OCI-LY1 (cell line): ENCODE results near the gene FALEC.

Experiments used
- H2AFZ ChIP-seq: fragments of 200-600 bp; sonication (generic), shearing (Covaris generic); 2 replicates; pipeline ENCODE4 v1.6.0; 2014; ENCODE audit warnings: antibody characterized with exemption, mild to moderate bottlenecking, low read length
- H3F3A ChIP-seq: fragments of 200-600 bp; sonication (generic), shearing (Covaris generic); 2 replicates; pipeline ENCODE4 v1.6.0; 2014; ENCODE audit warnings: mild to moderate bottlenecking, antibody characterized with exemption, low read length, moderate library complexity; ENCODE audit not compliant: insufficient read depth
- H3K27ac ChIP-seq: fragments of 200-600 bp; sonication (generic); 2 replicates; pipeline ENCODE4 v1.5.1; 2014; ENCODE audit warnings: low read length, mixed run types, mild to moderate bottlenecking, low read depth; ENCODE audit not compliant: poor library complexity, severe bottlenecking
- H3K27me3 ChIP-seq: fragments of 200-600 bp; sonication (generic); 2 replicates; pipeline ENCODE4 v1.6.0; 2014; ENCODE audit warnings: antibody characterized with exemption, mild to moderate bottlenecking, low read length, moderate library complexity; ENCODE audit not compliant: insufficient read depth
- H3K36me3 ChIP-seq: fragments of 200-600 bp; sonication (generic); 2 replicates; pipeline ENCODE4 v1.6.1; 2014; ENCODE audit warnings: mild to moderate bottlenecking, antibody characterized with exemption, low read length, moderate library complexity, mixed read lengths; ENCODE audit not compliant: insufficient read depth
- H3K4me1 ChIP-seq: fragments of 200-600 bp; sonication (generic); 2 replicates; pipeline ENCODE4 v1.5.1; 2014; ENCODE audit warnings: mild to moderate bottlenecking, low read length, moderate library complexity; ENCODE audit not compliant: insufficient read depth, severe bottlenecking
- H3K4me2 ChIP-seq: fragments of 200-600 bp; sonication (generic), shearing (Covaris generic); 2 replicates; pipeline ENCODE4 v1.6.1; 2014; ENCODE audit warnings: low read length
- H3K4me3 ChIP-seq: fragments of 200-600 bp; sonication (generic); 2 replicates; pipeline ENCODE4 v1.5.1; 2014; ENCODE audit warnings: low read length, low read depth, mild to moderate bottlenecking, mixed read lengths; ENCODE audit not compliant: poor library complexity, severe bottlenecking
- H3K79me2 ChIP-seq: fragments of 200-600 bp; shearing (Covaris generic); 2 replicates; pipeline ENCODE4 v1.6.1; 2016; ENCODE audit warnings: mixed run types, low read length, mixed read lengths; ENCODE audit not compliant: insufficient read depth
- H3K9ac ChIP-seq: fragments of 200-600 bp; sonication (generic), shearing (Covaris generic); 2 replicates; pipeline ENCODE4 v1.6.1; 2014; ENCODE audit warnings: mild to moderate bottlenecking, low read length, mixed read lengths
- H3K9me2 ChIP-seq: fragments of 200-600 bp; sonication (generic), shearing (Covaris generic); 2 replicates; pipeline ENCODE4 v1.6.1; 2014; ENCODE audit warnings: low read depth, mild to moderate bottlenecking, low read length, mixed read lengths
- H3K9me3 ChIP-seq: fragments of 200-600 bp; shearing (Covaris generic); 2 replicates; pipeline ENCODE4 v1.6.1; 2014; ENCODE audit warnings: low read length, mixed read lengths
- H4K20me1 ChIP-seq: fragments of 200-600 bp; sonication (generic), shearing (Covaris generic); 2 replicates; pipeline ENCODE4 v1.6.0; 2016; ENCODE audit warnings: mild to moderate bottlenecking, low read length; ENCODE audit not compliant: insufficient read depth
- EZH2 ChIP-seq: fragments of 200-600 bp; sonication (generic), shearing (Covaris generic); IDR thresholded peaks from 2 replicates; pipeline ENCODE4 v1.8.0; 2017; ENCODE audit warnings: borderline replicate concordance, mixed run types, mild to moderate bottlenecking, antibody characterized with exemption, low read length, moderate library complexity, mixed read lengths
- TF ChIP-seq, protein P1 (sequence below): fragments of 200-600 bp; sonication (generic), shearing (Covaris generic); IDR thresholded peaks from 2 replicates; pipeline ENCODE4 v1.5.1; 2017; ENCODE audit warnings: mild to moderate bottlenecking, antibody characterized with exemption, low read length, moderate library complexity, mixed read lengths

FALEC gene

DNA sequence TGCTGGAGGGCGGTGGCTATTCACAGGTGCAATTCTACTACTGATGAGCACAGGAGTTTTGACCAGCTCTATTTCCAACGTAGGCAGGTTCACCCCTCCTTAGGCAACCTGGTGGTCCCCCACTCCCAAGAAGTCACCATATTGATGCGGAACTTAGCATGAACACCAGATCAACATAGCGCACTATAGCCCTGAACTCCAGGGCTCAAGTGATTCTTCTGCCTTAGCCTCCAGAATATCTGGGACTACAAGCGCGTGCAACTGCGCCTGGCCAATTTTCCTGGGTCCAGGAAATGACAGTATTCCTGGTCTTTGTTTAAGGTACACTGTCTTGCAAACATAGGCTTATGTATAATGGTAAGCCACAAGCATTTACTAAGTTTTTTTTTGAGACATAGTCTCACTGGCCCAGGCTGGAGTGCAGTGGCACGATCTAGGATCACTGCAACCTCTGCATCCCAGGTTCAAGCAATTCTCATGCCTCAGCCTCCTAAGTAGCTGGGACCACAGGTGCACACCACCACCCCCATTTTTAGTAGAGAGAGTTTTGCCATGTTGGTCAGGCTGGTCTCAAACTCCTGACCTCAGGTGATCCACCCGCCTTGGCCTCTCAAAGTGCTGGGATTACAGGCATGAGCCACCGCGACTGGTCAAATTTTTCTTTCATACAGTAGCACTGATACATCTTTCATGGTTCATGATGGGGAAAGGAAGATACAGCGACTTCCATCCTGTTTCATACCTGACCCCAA lies 51.2 kb downstream of the FALEC start:
- Histone ChIP-seq H4K20me1 (no peaks in the 10 kb centered on the region), H3K36me3 (peaks cover 7% of the 10 kb centered on the region), H3K9ac (peak overlapping the region; percentile 50), H3F3A (peaks cover 23% of the 10 kb centered on the region), H3K9me3 (no peaks in the 10 kb centered on the region), H3K9me2 (no peaks in the 10 kb centered on the region), H3K4me3 (peak overlapping the region; percentile 44), H3K27ac (peak overlapping the region; percentile 99), H3K4me1 (peaks cover 98% of the 10 kb centered on the region), H3K79me2 (no peaks in the 10 kb centered on the region), H3K4me2 (peak overlapping the region; percentile 69), H3K27me3 (no peaks in the 10 kb centered on the region), H2AFZ (no peak overlapping the region)
- TF ChIP-seq, protein P1, sequence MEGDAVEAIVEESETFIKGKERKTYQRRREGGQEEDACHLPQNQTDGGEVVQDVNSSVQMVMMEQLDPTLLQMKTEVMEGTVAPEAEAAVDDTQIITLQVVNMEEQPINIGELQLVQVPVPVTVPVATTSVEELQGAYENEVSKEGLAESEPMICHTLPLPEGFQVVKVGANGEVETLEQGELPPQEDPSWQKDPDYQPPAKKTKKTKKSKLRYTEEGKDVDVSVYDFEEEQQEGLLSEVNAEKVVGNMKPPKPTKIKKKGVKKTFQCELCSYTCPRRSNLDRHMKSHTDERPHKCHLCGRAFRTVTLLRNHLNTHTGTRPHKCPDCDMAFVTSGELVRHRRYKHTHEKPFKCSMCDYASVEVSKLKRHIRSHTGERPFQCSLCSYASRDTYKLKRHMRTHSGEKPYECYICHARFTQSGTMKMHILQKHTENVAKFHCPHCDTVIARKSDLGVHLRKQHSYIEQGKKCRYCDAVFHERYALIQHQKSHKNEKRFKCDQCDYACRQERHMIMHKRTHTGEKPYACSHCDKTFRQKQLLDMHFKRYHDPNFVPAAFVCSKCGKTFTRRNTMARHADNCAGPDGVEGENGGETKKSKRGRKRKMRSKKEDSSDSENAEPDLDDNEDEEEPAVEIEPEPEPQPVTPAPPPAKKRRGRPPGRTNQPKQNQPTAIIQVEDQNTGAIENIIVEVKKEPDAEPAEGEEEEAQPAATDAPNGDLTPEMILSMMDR: no peak
- TF ChIP-seq EZH2: no peak

DNA sequence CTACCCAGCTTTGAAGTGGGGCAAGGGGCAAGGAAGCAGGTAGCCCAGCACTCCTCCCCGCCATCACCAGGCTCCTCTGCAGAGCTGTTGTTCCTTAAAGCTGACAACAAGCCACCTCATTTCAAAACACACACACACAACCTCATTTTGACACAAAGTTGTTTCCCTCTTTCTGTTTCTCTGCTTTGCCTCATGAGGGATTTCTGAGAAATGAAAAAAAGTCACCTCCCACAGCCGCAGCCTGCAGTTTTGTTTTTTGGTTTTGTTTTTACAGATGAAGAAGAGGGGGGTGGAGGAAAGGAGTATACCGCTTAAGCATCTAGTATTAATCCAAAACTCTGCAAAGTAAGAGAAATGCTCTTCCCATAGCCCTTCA lies 51.8 kb downstream of the FALEC start:
- Histone ChIP-seq H3K27ac (peak overlapping the region; percentile 99), H2AFZ (no peak overlapping the region), H3F3A (peaks cover 23% of the 10 kb centered on the region), H3K9me2 (no peaks in the 10 kb centered on the region), H3K36me3 (peaks cover 13% of the 10 kb centered on the region), H3K4me2 (peak overlapping the region; percentile 69), H3K9ac (peak overlapping the region; percentile 50), H3K27me3 (no peaks in the 10 kb centered on the region), H3K9me3 (no peaks in the 10 kb centered on the region), H3K79me2 (no peaks in the 10 kb centered on the region), H4K20me1 (no peaks in the 10 kb centered on the region), H3K4me3 (peak overlapping the region; percentile 44), H3K4me1 (peaks cover 92% of the 10 kb centered on the region)
- no peak for TF ChIP-seq EZH2
- TF ChIP-seq, protein P1: no peak

DNA sequence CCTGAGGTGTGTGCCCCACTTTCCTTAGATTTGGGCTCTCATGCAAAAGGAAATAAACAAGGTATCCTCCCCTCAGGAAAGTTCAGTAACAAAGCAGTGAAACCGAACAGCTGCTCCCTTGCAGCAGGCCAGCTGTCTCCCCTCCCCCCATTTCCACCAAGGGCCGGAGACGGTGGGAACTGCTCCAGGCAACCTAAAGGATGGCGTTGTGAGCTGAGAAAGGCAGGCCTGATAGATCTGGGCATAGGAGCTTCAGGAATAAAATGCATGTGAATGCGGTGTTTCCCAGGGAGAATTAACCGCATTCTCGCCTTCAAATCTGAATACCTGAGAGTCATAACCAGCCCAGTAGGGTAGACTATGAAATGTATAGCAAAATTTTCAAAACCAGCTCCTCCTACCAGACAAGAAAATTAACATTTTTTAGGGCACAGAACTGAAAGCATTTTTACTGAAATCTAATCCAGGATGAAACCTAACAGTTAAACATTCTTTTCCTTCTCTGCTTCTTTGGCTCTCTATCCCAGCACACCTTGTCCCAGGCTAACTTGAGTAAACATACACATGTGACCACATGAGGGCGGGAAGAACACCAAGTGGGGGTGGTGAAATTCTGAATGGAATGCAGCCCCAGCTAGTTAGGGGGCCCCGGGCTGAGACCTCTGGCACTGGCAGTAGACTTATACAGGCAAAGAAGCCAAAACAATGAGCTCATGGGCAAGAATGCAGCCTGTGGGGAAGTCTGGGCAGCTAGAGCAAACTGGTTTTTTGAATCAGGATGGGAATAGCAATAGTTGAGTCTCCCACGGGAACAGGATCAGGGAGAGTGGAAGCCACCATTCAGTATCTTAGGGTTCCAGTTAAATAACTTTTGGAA lies 52.4 kb downstream of the FALEC start:
- H3K4me1 ChIP-seq: peaks cover 90% of the 10 kb centered on the region

More for the DNA sequence above, 52.4 kb downstream of the FALEC start:
- Histone ChIP-seq H2AFZ (no peak overlapping the region), H3K27me3 (no peaks in the 10 kb centered on the region), H3K36me3 (peaks cover 19% of the 10 kb centered on the region), H3K27ac (peak overlapping the region; percentile 99), H4K20me1 (no peaks in the 10 kb centered on the region), H3K79me2 (no peaks in the 10 kb centered on the region), H3K9me3 (no peaks in the 10 kb centered on the region), H3F3A (peaks cover 27% of the 10 kb centered on the region), H3K9ac (peak overlapping the region; percentile 50), H3K4me2 (peak overlapping the region; percentile 69), H3K9me2 (no peaks in the 10 kb centered on the region), H3K4me3 (peak overlapping the region; percentile 44)
- no peak for TF ChIP-seq EZH2
- TF ChIP-seq, protein P1: no peak; the same call in 1 of the 2 replicates
